ENCODE results near the gene KCTD20.

Gene KCTD20

DNA sequence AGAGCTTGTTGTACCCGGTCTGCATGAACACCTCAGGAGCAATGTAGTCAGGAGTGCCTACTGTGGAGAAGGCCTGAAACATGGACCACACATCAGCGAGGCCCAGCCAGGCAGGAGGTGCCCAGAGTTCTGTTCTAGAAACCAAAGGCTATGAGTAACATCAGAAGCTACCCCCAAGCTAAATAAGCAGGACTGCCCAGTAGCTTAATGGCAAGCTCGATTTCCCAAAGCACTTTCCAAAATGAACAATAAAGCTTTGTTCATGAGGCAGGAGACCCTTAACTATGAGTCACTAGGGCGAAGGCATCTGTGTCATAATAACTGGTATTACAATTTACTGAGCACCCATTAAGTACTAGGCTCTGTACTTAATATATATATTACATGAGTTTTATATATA lies 57.1 kb downstream of the KCTD20 start:
- no peak for DNase-seq

DNA sequence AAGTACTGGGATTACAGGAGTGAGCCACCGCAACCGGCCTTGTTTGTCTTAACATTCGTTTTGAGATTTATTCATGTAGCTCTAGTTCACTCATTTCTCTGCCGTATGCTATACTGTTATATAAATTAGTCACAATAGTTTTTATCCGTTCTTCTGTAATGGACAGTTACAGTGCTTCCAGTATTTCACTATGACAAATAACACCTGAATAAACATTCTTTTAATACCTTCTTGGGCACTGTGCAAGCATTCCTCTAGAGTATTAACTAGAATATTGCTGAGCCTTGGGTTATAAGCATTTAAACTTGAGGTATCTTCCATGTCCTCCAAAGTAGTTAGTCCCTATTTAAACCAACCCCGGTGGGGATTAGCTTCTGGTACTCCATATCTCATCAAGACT lies 58.9 kb downstream of the KCTD20 start:
- DNase-seq = no peak

DNA sequence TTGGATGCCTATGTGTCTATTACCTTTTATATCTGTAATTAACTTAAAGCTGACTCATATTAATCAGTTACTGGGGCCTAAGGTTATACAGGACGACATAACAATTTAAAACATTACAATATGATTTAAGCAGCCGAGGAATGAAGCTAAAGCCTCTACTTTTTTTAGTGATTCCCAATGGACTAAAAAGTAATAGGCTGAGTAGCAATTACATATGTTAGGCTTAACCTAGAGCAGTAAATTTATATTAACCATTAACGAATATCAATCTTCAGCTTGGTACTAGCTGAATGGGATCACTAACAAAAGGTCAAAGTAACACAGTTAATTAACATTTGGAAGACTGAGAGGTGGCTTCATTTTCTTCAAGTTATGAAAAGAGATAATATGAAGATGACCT lies 61.4 kb downstream of the KCTD20 start:
- DNase-seq = no peak

DNA sequence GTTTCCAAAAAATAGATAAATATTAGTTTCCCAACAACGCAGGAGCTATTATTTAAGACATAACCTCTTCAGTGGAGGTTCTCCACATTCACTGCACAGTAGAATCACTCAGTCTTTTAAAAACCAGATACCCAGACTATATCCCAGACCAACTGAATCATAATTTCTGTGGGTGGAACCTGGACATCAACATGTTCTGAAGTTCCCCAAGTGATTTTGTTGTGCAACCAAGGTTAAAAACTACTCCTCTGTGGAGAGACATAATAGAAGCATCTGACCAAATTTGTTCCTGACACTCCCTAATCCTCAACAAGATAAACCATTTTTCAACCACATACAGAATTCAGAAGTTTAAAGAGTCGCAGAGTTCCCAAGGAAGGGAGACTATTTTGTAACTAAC lies 62.2 kb downstream of the KCTD20 start:
- DNase-seq = no peak

DNA sequence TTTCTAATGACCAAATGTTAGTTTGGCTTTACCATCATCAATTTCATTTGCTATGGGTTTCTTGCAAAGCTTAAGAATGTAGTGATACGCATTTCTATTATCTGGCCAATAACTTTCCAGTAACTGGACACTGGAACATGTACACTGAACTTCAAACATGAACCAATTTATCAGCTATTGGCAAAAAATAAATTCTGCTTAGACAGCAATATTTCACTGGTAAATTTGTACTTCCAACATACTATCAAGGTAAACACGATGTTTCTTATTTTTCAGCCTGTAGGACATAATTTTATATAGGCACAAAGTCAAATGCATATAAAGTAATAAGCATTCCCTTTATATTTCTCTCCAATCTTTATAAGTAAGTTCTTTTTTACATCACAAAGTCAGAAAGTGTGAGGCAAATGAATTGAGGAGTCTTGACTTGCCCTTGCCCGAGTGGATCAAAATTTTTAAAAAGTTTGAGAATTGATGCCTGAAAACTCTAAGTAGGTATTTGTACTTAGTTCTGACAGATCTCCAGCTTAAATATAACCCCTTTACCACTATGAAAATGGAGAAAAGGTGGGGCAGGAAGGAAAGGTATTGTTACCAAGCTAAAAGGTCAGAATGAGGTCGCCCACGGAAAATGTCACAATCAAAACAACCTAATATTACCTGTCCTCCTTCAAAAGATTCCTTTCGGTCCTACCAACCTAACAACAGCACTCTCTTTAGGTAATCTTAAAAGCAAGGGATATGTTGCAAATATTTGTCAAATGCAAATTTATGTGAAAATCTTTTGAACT lies 63.1 kb downstream of the KCTD20 start:
- no peak for DNase-seq

DNA sequence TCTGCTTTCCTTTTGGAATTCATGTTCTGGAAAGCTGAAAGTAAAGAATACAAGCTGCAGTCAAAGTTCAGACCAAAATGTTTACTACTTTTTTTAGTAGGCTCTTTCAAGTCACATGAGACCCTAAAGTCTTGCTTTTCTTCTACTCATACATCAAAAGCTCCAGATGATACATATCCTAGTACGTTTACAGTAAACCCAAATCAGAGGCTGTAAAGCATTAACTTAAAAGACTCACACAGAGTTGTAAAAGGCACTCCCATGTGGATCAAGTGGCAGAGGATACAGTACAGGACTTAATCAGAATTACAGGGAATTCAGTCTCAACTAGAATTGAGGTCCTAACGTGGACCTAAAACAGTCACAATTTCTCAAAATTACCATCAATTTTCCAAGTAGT lies 63.8 kb downstream of the KCTD20 start:
- no peak for DNase-seq

DNA sequence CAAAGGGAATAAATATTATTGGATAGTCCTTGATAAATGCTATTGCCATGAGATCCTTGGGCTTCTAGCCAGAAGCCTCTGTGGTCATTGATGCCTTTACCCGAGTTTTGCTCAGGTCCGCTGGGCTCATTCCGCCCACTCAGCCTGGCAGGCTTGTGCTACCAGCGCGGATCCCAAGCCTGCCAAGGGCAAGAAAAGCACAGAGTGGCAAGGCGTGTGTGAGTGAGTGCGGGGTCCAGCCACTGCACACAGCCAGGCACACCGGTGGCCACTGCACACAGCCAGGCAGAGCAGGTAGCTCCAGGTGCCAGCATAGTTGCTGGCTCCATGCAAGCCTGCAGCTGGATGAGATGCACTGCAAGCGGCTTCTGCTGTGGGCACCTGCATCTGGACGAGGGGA lies 65.7 kb downstream of the KCTD20 start:
- no peak for DNase-seq

DNA sequence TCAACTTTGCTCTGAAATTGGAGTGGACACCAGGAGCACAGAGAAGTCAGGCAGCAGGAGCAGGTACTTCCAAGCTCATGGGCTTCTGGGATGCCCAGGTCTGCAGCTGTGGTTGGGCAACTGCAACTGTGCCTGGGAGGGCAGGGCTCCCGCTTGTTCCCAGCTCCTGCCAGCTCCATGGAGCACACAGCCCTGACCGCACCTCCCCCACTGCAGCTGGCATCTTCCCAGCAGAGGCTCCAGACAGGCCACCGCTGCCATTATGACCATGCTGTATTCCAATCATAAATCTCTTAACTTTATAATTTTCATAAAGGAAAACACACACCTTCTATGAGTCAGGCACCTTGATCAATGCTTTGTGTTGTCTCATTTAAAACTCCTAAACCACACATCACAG lies 67.6 kb downstream of the KCTD20 start:
- no peak for DNase-seq

DNA sequence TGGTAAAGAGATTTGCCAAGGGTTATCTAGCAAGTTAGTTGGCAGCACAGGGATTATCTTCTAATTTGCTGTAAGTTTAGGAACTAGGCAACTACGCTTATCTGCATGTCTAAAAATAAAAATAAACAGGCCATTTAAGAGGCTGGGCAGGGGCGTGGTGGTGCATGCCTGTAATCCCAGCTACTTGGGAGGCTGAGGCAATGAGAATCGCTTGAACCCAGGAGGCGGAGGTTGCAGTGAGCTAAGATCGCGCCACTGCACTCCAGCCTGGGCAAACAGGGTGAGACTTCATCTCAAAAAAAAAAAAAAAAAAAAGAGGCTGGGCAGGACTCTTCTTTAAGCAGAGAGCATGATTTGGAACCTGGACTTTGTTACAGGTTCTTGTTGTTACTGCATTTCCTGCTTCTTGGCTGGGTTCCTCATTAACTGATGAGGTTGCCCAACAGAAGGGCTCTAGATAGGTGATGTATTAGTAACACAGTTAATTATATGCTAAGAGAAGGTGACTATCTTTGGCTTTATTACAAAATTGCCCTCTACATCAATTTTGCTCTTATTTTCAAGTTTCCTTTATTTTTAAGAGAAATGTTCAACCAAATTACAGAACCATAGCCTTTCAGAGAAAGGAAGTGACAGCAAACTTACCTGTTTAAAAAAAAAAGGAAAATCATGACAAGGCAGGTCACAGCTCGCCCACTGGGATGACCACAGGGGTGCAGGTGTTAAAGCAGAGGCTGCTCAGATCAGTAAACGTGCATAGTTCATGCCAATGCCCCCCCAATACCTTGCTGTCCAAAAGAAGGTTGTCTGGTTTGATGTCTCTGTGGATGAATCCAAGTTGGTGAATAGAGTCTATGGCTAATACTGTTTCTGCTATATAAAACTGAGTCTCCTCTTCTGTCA lies 72.0 kb downstream of the KCTD20 start:
- no peak for DNase-seq

DNA sequence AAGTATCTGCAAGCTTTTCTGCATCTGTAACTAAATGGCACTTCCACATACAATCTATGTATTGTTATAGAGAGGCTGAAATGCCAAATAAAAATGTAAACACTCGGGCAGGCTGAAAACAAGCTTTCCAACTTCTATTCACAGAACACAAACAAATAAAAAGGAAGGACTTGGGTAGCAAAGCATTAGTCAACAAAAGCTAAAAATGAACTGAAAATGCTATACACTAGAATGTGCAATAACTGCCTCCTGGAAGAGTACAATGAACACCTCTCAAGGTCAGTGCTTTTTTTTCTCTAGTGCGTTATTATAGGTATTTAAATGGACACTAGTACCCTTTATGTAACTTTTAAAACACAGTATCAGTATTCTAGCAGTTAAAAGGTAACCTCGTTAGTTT lies 73.0 kb downstream of the KCTD20 start:
- no peak for DNase-seq

DNA sequence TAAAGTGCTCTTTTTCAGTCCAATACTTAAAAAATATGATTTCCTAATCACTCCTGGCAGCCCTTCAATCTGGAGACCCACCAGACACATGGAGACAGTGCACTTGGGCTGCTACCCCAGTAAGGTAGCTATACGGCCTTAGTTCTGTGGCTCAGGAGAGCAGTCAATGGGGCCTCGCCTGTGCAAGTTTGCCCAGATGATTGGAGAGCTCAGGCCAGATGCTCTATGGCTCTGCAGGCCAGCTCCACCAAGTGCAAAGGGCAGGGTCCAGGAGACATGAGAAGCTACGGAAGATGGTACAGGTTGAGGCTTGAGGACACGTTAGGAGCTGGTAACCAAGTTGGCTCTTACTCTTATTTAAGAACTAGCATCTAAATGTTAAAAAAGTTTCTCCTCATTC lies 73.8 kb downstream of the KCTD20 start:
- DNase-seq = no peak

DNA sequence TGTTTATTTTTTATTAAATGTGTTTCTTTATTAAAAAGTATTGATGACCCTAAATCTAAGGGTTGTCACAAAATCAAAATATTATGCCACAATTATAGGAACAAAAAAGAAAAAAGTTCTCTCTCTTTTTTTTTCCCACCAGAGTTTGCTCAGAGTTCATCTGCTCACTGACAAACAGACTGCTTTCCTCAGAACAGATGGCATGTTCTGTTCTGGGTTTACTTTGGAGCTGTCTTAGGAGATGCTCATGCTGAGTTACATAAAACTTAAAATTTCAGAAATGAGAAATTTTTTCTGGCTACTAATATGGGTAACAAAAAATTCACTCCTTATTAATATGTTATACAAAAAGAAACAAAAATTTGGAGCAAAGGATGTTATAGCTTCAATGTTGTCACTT lies 74.2 kb downstream of the KCTD20 start:
- DNase-seq = no peak

DNA sequence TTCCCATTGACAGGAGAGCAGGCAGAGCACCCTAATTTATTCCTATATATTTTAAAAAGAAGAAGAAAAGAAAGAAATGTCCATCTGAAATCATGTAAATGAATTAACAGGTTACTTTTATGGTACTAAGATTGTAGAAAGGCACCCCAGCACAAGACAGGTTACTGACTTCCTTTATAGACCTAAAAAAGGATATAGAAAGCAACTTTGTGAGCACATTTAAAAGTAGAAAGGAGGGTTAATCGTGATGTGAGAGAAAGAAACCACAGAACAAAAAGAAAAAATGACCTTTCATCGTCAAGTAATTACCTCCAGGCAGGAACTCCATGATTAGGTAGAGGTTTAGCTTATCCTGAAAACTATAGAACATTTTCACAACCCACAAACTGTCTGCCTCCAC lies 74.6 kb downstream of the KCTD20 start:
- DNase-seq = no peak

DNA sequence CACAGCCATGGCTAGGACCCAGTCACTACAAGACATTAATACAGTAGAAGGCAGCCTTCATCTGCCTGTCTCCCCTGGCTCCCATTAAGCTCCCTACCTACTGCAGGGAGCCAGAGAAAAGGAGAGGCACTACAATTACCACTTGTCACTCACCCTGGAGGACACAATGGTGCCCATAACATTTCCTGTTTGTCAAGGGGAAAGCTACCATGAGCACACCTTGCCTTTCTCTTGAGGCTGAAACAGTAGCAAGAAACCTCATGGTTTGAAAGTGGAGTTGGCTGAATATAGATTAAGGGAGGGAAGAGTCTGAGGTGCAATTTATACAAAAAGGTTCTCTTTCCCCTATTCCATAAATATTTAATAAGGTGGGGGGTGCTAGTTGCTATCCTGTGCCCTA lies 76.6 kb downstream of the KCTD20 start:
- DNase-seq = no peak

DNA sequence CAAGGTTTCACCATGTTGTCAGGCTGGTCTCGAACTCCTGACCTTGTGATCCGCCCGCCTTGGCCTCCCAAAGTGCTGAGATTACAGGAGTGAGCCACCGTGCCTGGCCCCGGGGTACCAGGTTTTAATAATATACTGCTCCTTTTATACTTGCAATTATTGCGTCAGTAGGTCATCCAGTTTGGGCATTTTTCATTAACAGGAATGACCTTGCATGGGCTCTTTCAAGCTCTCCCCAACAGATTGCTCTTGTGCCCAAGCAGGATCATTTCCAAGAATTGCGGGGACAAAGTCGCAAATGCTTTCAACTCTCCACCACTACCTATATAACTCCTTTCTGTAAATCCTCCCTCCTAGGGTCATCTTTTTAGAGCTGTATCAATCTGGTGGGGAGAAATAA lies 80.7 kb downstream of the KCTD20 start:
- no peak for DNase-seq

DNA sequence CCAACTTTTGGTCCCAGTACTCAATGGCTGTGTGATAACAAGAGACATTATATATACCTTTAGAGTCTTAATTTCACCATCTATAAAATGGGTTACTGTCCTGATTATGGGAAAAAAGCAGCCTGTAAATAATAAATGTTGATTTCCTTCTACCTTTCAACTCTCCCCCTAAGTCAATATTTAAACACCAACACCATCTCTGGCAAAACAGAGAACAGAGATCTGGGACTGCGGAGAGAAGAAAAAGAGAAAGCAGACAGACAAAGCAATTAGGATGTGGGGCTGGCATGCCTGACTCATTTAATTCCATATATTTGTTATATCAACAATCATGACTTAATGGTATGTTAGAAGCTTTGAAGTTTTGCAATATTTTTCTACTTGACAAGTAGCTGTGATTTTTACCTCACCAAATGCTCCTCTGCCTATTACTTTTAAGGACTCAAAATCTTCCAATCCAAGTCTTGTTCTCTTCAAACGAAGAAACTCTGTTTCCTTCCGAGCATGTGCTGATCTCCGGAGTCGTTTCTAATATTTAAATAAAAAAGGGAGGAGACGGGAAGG lies 81.2 kb downstream of the KCTD20 start:
- no peak for DNase-seq

DNA sequence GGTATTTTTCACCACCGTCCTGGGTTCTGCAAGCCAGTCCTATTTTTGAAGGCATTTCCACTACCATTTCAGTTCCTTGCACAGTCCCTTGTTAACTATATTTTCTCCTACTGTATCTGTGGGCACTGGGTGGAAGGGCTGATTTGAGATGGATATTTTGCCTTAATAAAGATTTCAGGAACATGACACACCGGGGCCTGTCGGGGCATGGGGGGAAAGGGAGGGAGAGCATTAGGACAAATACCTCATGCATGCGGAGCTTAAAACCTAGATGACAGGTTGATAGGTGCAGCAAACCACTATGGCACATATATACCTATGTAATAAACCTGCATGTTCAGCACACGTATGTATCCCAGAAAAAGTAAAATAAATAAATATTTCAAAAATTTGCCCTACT lies 82.1 kb downstream of the KCTD20 start:
- DNase-seq = no peak

DNA sequence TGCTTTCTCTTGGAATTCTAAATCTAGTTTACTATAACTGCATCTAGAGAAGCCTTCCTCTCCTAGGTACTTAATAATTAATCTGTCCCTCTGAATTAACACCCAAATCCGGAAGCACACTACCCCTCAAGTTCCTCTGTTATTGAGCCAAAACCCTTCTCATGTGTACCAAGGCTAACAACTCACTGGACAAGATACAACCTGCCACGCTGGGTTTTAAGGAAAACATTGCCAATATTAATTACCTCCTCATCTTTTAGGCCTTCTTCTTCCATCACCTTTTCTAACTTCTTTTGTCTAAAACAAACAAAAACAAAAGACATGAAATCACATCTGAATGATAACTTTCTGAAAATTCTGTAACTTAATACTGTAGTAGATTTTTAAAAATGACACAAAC lies 82.5 kb downstream of the KCTD20 start:
- DNase-seq = no peak

DNA sequence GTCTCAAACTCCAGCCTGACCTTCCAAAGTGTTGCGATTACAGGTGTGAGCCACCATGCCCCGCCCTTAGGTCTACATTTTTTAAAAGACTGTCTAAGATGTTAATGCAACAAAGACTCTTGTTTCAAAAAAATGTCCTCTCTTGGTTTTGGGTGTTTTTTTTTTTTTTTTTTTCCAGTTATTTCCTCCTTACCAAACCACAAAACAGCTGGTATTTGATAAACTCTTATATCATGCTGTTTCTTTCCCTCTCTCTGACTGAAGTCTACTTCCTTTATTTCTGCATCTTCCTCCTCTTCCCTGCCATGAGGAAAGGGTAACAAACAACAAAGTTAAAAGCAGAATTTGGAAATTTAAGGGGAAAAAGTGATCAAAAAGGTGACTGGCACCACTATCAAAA lies 83.3 kb downstream of the KCTD20 start:
- DNase-seq = no peak

DNA sequence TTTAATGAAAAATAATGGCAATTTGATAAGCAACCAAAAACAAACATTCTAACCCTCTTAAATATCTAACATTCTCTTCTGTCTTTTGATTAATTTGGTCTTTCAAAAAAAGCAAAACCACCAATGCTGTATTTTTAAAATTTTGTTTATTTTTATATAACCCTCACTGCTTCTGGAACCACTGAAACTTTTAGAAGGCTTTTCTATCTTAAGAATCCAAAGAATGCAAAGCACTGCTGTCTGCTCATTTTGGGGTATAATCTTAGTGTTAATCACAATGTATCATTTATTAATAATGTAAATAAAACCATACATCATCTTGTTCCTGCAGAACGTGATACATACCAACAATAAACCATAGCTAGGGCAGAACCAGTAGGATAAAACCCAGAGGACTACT lies 90.5 kb downstream of the KCTD20 start:
- DNase-seq = peak; percentile 25

DNA sequence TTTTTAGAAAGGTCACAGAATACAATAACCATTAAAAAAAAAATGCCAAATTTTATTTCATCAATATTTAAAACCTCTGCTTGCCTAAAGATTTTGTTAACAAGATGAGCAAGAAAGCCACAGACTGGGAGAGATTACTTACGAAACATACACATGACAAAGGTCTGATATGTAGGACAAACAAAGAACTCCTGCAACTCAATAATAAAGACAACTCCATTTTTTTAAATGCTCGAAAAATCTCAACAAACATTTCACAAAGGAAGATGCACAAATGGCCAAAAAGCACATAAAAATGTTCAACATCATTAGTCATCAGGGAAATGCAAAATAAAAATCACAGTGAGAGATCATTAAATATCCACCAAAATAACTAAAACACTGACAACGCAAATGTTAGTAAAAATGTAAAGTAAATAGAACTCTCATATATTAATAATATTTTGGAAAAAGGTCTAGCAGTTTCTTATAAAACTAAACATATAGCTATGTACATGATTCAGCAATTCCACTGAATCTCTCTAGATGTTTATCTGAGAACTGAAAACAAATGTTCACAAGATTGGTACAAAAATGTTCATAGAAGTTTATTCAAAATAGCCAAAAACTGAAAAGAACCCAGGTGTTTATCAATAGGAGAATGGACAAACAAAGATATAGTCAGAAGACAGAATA lies 94.2 kb downstream of the KCTD20 start:
- DNase-seq = no peak

DNA sequence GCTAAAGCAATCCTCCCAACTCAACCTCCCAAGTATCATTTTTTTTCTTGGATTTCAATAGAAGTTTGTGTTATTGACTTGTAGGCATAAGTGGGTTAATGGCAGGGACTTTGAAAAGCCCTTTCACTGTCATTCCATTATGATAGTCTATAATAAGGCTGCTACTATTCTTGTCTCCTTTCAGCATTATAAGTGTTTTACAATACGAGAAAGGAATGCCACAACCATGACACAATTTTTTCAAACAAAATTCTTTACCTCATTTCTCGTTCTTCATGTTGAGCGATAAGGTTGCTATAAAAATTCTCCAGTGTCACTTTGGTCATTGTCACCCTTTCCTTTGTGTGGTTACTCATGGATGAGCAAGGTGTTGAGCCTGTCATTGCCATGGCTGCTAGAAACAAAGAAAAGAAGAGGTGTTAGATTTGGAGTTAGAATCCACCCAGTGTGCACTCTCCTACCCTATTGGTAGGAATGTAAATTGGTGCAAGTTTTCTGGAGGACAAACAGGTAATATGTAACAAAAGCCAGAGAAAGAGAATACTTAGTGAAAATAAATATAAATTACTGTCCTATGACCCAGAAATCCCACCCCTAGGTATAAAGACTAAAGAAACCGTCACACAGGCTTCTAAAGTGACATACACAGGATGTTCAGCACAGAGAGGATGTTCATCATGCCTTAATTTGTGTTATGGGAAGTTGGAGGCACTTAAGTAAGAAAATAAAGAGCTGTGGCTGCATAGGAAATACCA lies 97.2 kb downstream of the KCTD20 start:
- no peak for DNase-seq

All from fibroblast of skin of right biceps (primary cell).